Activated T-helper 2 cell treated with anti-CD3 and anti-CD28 coated beads, Interferon-gamma antibody, Interleukin-2, Interleukin-4, amounts not matched to agents 10 μg/mL and 5 μg/mL and 100 μg/mL, durations not matched to agents 14 hours and 24 hours and 36 hours (primary cell): Measurements from ENCODE around the gene RNASEH2B. TPM values are rescaled to one million over a fixed set of nuclear protein-coding genes. Genes with fewer than 3 reads are reported as not detected.

Experiments
- DNase-seq: peaks from one replicate; pipeline ENCODE4 v3.0.0; 2021; ENCODE audit warnings: low spot score
- H3K27ac Mint-ChIP-seq: one replicate; pipeline ENCODE4 v1.8.0; 2021; ENCODE audit warnings: mixed read lengths
- H3K27me3 Mint-ChIP-seq: one replicate; pipeline ENCODE4 v1.8.0; 2021; ENCODE audit warnings: low read depth, mixed read lengths
- H3K36me3 Mint-ChIP-seq: one replicate; pipeline ENCODE4 v1.8.0; 2021; ENCODE audit warnings: low read depth, mixed read lengths
- H3K4me1 Mint-ChIP-seq: one replicate; pipeline ENCODE4 v1.8.0; 2021; ENCODE audit warnings: low read depth, mixed read lengths
- H3K4me3 Mint-ChIP-seq: one replicate; pipeline ENCODE4 v1.8.0; 2021; ENCODE audit warnings: low read depth, mild to moderate bottlenecking, moderate library complexity, mixed read lengths
- H3K9me3 Mint-ChIP-seq: one replicate; pipeline ENCODE4 v1.8.0; 2021; ENCODE audit warnings: mixed read lengths
- intact Hi-C: fragments of 100-400 bp; cut with micrococcal nuclease; formaldehyde crosslinking; loops from one replicate; pipeline ENCODE4 v1.15.1; 2023
- total RNA-seq: library from RNA; stranded (reverse); gene quantifications from 2 replicates; pipeline ENCODE4 v1.2.3, GENCODE V29; 2022

RNASEH2B gene
- total RNA-seq, 1 donor from 2014 or later: 71.7 TPM

- Mint-ChIP-seq H3K27me3 (peaks cover 6% of the 10 kb centered on the region), H3K9me3 (peaks cover 5% of the 10 kb centered on the region), H3K4me3 (no peak overlapping the region), H3K27ac (peak overlapping the region; percentile 43), H3K4me1 (peaks cover 18% of the 10 kb centered on the region), H3K36me3 (no peaks in the 10 kb centered on the region)
- intact Hi-C loops: no loop called here
- peak; percentile 41 for DNase-seq
Observed at GRCh38 chr13:50991579-50992521, 82.3 kb downstream of the RNASEH2B start.

GRCh38 chr13:50993371-50993770 is 83.8 kb downstream of the RNASEH2B start:
- H3K36me3 Mint-ChIP-seq: no peaks in the 10 kb centered on the region
- peaks cover 8% of the 10 kb centered on the region for H3K27me3 Mint-ChIP-seq
- no peak overlapping the region for H3K27ac Mint-ChIP-seq
- no peak for DNase-seq
- H3K4me3 Mint-ChIP-seq: no peak overlapping the region
- H3K9me3 Mint-ChIP-seq: peaks cover 5% of the 10 kb centered on the region
- peaks cover 18% of the 10 kb centered on the region for H3K4me1 Mint-ChIP-seq
- intact Hi-C loops: no loop called here

GRCh38 chr13:50993934-50994333 is 84.3 kb downstream of the RNASEH2B start:
- Mint-ChIP-seq H3K27me3 (peaks cover 7% of the 10 kb centered on the region), H3K9me3 (peaks cover 2% of the 10 kb centered on the region), H3K4me3 (no peak overlapping the region), H3K36me3 (no peaks in the 10 kb centered on the region), H3K27ac (no peak overlapping the region), H3K4me1 (peaks cover 18% of the 10 kb centered on the region)
- intact Hi-C loops: no loop called here
- no peak for DNase-seq

GRCh38 chr13:50994651-50995050 is 85.1 kb downstream of the RNASEH2B start:
- H3K36me3 Mint-ChIP-seq: no peaks in the 10 kb centered on the region
- no peaks in the 10 kb centered on the region for H3K9me3 Mint-ChIP-seq
- no peak for DNase-seq
- peaks cover 18% of the 10 kb centered on the region for H3K4me1 Mint-ChIP-seq
- no peak overlapping the region for H3K4me3 Mint-ChIP-seq
- peaks cover 6% of the 10 kb centered on the region for H3K27me3 Mint-ChIP-seq
- intact Hi-C loops: no loop called here
- no peak overlapping the region for H3K27ac Mint-ChIP-seq

GRCh38 chr13:50995854-50996253 is 86.3 kb downstream of the RNASEH2B start:
- peaks cover 14% of the 10 kb centered on the region for H3K4me1 Mint-ChIP-seq
- no peak for DNase-seq
- intact Hi-C loops: no loop called here
- H3K27me3 Mint-ChIP-seq: peaks cover 6% of the 10 kb centered on the region
- H3K9me3 Mint-ChIP-seq: no peaks in the 10 kb centered on the region
- H3K27ac Mint-ChIP-seq: no peak overlapping the region
- no peaks in the 10 kb centered on the region for H3K36me3 Mint-ChIP-seq
- H3K4me3 Mint-ChIP-seq: no peak overlapping the region

- H3K27me3 Mint-ChIP-seq: peaks cover 12% of the 10 kb centered on the region
- intact Hi-C loops: no loop called here
- H3K4me1 Mint-ChIP-seq: no peaks in the 10 kb centered on the region
- H3K4me3 Mint-ChIP-seq: no peak overlapping the region
- H3K36me3 Mint-ChIP-seq: no peaks in the 10 kb centered on the region
- DNase-seq: no peak
- no peak overlapping the region for H3K27ac Mint-ChIP-seq
- H3K9me3 Mint-ChIP-seq: no peaks in the 10 kb centered on the region
Observed at GRCh38 chr13:50998326-50998725, 88.7 kb downstream of the RNASEH2B start.

- Mint-ChIP-seq H3K27me3 (peaks cover 13% of the 10 kb centered on the region), H3K9me3 (no peaks in the 10 kb centered on the region), H3K36me3 (no peaks in the 10 kb centered on the region), H3K4me3 (no peak overlapping the region), H3K27ac (no peak overlapping the region), H3K4me1 (no peaks in the 10 kb centered on the region)
- DNase-seq: no peak
- intact Hi-C loops: no loop called here
Observed at GRCh38 chr13:50999641-51000040, 90.0 kb downstream of the RNASEH2B start.

- intact Hi-C loops: no loop called here
- DNase-seq: no peak
- Mint-ChIP-seq H3K4me3 (no peak overlapping the region), H3K27ac (no peak overlapping the region), H3K4me1 (no peaks in the 10 kb centered on the region), H3K36me3 (no peaks in the 10 kb centered on the region), H3K9me3 (no peaks in the 10 kb centered on the region), H3K27me3 (peaks cover 15% of the 10 kb centered on the region)
Observed at GRCh38 chr13:51000061-51000460, 90.5 kb downstream of the RNASEH2B start.

GRCh38 chr13:51000571-51001260 is 91.1 kb downstream of the RNASEH2B start:
- no peak for DNase-seq
- Mint-ChIP-seq H3K9me3 (no peaks in the 10 kb centered on the region), H3K4me3 (no peak overlapping the region), H3K36me3 (no peaks in the 10 kb centered on the region), H3K27ac (no peak overlapping the region), H3K27me3 (peaks cover 15% of the 10 kb centered on the region), H3K4me1 (no peaks in the 10 kb centered on the region)
- intact Hi-C loops: no loop called here

- H3K4me1 Mint-ChIP-seq: no peaks in the 10 kb centered on the region
- intact Hi-C loops: no loop called here
- no peak overlapping the region for H3K4me3 Mint-ChIP-seq
- H3K36me3 Mint-ChIP-seq: no peaks in the 10 kb centered on the region
- no peaks in the 10 kb centered on the region for H3K9me3 Mint-ChIP-seq
- H3K27me3 Mint-ChIP-seq: peaks cover 15% of the 10 kb centered on the region
- no peak for DNase-seq
- H3K27ac Mint-ChIP-seq: no peak overlapping the region
Observed at GRCh38 chr13:51001335-51001734, 91.7 kb downstream of the RNASEH2B start.

- no peak overlapping the region for H3K27ac Mint-ChIP-seq
- no peaks in the 10 kb centered on the region for H3K9me3 Mint-ChIP-seq
- H3K4me1 Mint-ChIP-seq: no peaks in the 10 kb centered on the region
- no peak overlapping the region for H3K4me3 Mint-ChIP-seq
- peaks cover 12% of the 10 kb centered on the region for H3K27me3 Mint-ChIP-seq
- no peak for DNase-seq
- intact Hi-C loops: no loop called here
- H3K36me3 Mint-ChIP-seq: no peaks in the 10 kb centered on the region
Observed at GRCh38 chr13:51002736-51003135, 93.1 kb downstream of the RNASEH2B start.

GRCh38 chr13:51003642-51004041 is 94.1 kb downstream of the RNASEH2B start:
- Mint-ChIP-seq H3K9me3 (no peaks in the 10 kb centered on the region), H3K27me3 (peaks cover 10% of the 10 kb centered on the region), H3K36me3 (no peaks in the 10 kb centered on the region), H3K27ac (no peak overlapping the region), H3K4me3 (no peak overlapping the region), H3K4me1 (no peaks in the 10 kb centered on the region)
- DNase-seq: no peak
- intact Hi-C loops: no loop called here
